HUES64 (cell line): ENCODE data around the gene ATXN7L3.
A peak's percentile ranks its signal among the peaks of the same experiment; 100 is the strongest.

ENCODE experiments used
- H3K27ac ChIP-seq: 2 replicates; pipeline ENCODE4 v1.7.0; 2013; ENCODE audit warnings: low read depth, low read length, inconsistent platforms
- H3K27me3 ChIP-seq: 2 replicates; pipeline ENCODE4 v1.6.1; 2013; ENCODE audit warnings: mild to moderate bottlenecking, low read length; ENCODE audit not compliant: insufficient read depth
- H3K36me3 ChIP-seq: 2 replicates; pipeline ENCODE4 v1.6.1; 2013; ENCODE audit warnings: mild to moderate bottlenecking, low read length; ENCODE audit not compliant: insufficient read depth
- H3K4me1 ChIP-seq: 2 replicates; pipeline ENCODE4 v1.6.1; 2013; ENCODE audit warnings: mild to moderate bottlenecking, low read length, moderate library complexity; ENCODE audit not compliant: insufficient read depth
- H3K4me3 ChIP-seq: 2 replicates; pipeline ENCODE4 v1.5.1; 2013; ENCODE audit warnings: mild to moderate bottlenecking, low read length, moderate library complexity
- H3K9ac ChIP-seq: 2 replicates; pipeline ENCODE4 v1.6.1; 2013; ENCODE audit warnings: mild to moderate bottlenecking, low read depth, low read length
- H3K9me3 ChIP-seq: 2 replicates; pipeline ENCODE4 v1.6.1; 2013; ENCODE audit warnings: low read depth, low read length; ENCODE audit not compliant: insufficient read depth
- WGBS: fragments of 150-250, 120-280 bp; methylation state at CpG from one replicate; pipeline ENCODE4 v1.1.7; 2013; ENCODE audit warnings: missing lambda C conversion rate; 5-methylcytosine and 5-hydroxymethylcytosine counted together

The ATXN7L3 gene

DNA sequence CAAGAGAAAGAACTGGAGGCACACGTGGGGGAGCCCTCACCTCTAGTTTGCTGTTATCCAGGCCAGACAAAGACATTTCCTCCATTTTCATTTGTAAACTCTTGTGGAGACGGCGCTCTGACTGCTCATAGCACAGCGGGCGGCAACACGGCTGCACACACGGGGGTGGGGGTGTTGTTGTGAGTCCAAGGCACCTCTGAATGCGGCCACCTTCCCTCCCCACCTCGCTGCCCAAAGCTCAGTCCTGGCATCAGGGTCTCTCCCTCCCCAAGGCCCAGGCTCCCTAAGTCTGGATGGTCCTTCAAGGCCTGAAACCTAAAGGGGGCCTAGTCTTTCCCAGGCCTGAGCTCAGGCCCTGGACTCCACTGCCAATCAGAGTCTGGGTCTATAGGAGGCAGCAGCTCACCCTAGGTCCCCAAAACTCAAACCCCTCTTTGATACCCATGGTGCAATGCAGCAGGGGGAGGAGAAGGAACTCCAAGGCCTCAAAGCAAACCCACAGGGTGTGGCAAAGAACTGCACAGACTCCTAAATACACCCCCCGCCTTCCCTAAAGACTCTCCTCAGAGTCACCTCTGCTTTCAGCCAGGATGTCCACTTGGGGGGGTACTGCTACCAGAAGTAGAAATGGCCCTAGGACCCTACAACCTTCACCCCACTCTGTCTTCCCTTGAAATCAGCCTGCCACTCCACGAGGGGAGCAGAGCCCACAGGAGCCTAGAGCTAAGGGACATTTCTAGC lies 1.5 kb downstream of the ATXN7L3 start:
- 94% methylated on average over 10 of the region's 11 CpGs for whole genome bisulfite sequencing
- peaks cover 9% of the 10 kb centered on the region for H3K4me1 ChIP-seq
- no peaks in the 10 kb centered on the region for H3K9me3 ChIP-seq
- H3K9ac ChIP-seq = peak overlapping the region; percentile 87
- peak overlapping the region; percentile 85 for H3K4me3 ChIP-seq
- peak overlapping the region; percentile 93; the same call in 1 of the 2 replicates for H3K27ac ChIP-seq
- peaks cover 47% of the 10 kb centered on the region for H3K36me3 ChIP-seq
- H3K27me3 ChIP-seq = no peaks in the 10 kb centered on the region

DNA sequence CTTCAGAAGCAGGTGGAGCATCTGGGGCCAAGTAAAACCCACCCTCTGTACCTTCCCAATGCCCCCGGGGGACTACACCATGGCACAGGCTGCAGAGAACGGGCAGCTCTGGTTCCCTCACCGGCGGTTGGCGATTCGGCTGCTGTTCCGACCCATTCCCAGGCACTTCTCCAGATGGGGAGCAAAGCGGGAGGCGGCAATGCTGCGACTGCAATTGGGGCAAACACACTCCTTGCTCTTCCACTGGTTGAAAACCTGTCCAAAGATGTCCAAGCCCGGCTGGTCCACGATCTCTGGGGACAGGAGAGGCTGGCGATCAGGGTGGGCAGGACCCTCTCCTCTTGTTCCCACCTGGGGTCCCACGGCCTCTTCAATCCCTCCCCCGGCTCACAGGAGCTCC lies 2.6 kb downstream of the ATXN7L3 start:
- Histone ChIP-seq H3K27ac (no peak overlapping the region), H3K4me3 (no peak overlapping the region), H3K9ac (no peak overlapping the region), H3K9me3 (no peaks in the 10 kb centered on the region), H3K4me1 (peaks cover 14% of the 10 kb centered on the region), H3K36me3 (peaks cover 48% of the 10 kb centered on the region), H3K27me3 (no peaks in the 10 kb centered on the region)
- 96% methylated on average over 15 of the region's 15 CpGs for WGBS

DNA sequence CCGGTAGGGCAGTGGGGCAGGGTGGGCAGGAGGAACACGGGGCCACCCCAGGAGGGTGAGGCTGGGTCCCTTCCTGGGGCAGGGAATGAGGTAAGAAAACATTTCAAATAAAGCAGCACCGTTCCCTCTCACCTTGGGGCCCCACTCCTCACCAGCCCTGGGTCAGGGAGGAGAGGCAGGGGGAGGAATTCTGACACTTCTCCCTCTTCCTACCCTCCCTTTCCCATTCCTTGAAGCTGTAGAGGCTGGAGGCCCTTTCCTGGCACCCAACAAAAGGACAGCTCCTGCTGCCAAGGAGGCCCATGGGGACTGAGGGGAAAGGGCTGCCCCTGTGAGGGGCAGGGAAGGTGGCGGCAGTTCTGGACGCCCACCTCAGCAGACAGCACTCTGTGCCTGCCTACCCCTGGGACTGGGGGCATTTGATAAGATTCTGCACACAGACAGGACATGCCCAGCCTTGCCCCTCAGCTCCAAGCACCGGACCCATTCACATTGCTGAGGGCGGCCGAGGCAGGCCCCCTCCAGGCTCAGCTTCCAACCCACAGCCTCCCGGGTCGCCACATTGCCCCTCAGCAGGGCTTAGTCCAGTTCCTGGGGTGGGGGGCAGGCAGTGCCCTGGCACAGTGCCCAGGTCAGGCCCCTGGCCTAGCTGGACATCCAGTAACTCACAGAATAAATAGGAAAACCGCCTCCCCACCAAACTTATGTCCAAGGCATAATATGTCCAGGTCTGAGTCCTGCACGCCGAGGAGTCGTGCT lies 6.2 kb downstream of the ATXN7L3 start:
- Histone ChIP-seq H3K27me3 (no peaks in the 10 kb centered on the region), H3K9me3 (no peaks in the 10 kb centered on the region), H3K27ac (0 out of 2 replicates have a peak overlapping the region, but pooled peaks have one; percentile 16), H3K4me1 (peaks cover 16% of the 10 kb centered on the region), H3K36me3 (peaks cover 62% of the 10 kb centered on the region), H3K4me3 (no peak overlapping the region), H3K9ac (no peak overlapping the region)
- 92% methylated on average over 13 of the region's 14 CpGs for whole genome bisulfite sequencing

DNA sequence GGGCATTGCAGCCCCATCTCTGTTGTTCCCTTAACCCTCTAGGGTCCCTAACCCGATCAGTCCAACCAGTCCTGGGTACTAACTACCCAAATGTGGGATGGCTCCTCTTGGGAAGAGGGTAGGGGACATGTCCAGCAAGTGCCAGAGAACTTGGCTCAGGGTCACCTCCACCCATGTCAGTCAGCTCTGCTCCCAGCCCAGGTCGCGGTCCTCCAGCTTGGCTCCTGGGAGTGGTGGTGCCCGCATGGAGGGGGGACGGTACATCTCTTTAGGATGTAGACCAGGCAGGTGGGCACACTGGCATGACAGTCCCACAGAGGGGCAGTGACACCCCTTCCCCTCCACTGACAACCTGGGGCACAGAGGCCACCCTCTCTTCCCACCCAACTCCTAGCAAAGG lies 6.9 kb downstream of the ATXN7L3 start:
- Histone ChIP-seq H3K9ac (no peak overlapping the region), H3K27ac (peak overlapping the region; percentile 34), H3K4me3 (no peak overlapping the region), H3K4me1 (peaks cover 14% of the 10 kb centered on the region), H3K36me3 (peaks cover 60% of the 10 kb centered on the region), H3K9me3 (no peaks in the 10 kb centered on the region), H3K27me3 (no peaks in the 10 kb centered on the region)
- 98% methylated on average over 5 of the region's 5 CpGs for WGBS

DNA sequence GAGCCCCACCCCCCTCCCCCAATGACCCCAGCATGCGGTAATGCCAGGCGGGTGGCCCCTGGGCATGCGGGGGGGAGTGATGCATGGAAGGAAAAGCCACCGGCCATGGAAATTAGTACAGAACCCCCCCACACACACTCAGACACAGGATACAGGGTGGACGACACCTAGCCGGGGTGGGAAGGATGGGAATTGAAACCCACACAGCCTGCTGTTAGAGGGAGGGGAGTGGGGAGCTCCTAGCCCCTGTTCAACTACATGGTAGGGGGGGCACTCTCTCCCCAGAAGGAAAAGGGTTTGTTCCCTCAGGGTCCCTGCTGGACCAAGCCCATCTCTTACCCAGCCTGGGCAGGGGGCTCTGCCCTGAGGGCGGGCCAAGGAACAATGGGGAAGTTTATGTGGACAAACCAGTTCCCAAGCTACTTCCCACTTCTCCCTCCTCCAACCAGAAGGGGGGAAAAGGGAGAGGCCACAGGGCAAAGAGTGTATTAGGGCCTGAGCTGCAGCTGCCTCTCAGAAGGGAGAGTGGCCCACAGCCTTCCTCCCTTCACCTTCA lies 7.7 kb downstream of the ATXN7L3 start:
- Histone ChIP-seq H3K27ac (peak overlapping the region; percentile 39), H3K4me1 (peaks cover 18% of the 10 kb centered on the region), H3K4me3 (no peak overlapping the region), H3K27me3 (no peaks in the 10 kb centered on the region), H3K9me3 (no peaks in the 10 kb centered on the region), H3K9ac (no peak overlapping the region), H3K36me3 (peaks cover 53% of the 10 kb centered on the region)
- WGBS = 100% methylated on average over 1 of the region's 7 CpGs

DNA sequence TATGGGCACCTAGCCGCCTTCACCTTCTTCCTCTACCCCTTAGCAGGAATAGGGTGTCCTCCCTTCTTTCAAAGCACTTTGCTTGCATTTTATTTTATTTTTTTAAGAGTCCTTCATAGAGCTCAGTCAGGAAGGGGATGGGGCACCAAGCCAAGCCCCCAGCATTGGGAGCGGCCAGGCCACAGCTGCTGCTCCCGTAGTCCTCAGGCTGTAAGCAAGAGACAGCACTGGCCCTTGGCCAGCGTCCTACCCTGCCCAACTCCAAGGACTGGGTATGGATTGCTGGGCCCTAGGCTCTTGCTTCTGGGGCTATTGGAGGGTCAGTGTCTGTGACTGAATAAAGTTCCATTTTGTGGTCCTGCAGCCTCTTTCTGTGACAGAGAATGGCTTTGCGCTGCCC lies 8.3 kb downstream of the ATXN7L3 start:
- no peaks in the 10 kb centered on the region for H3K27me3 ChIP-seq
- H3K9me3 ChIP-seq = no peaks in the 10 kb centered on the region
- no peak overlapping the region for H3K4me3 ChIP-seq
- peaks cover 18% of the 10 kb centered on the region for H3K4me1 ChIP-seq
- peaks cover 47% of the 10 kb centered on the region for H3K36me3 ChIP-seq
- 94% methylated on average over 5 of the region's 5 CpGs for WGBS
- H3K9ac ChIP-seq = no peak overlapping the region
- no peak overlapping the region; the same call in 1 of the 2 replicates for H3K27ac ChIP-seq

DNA sequence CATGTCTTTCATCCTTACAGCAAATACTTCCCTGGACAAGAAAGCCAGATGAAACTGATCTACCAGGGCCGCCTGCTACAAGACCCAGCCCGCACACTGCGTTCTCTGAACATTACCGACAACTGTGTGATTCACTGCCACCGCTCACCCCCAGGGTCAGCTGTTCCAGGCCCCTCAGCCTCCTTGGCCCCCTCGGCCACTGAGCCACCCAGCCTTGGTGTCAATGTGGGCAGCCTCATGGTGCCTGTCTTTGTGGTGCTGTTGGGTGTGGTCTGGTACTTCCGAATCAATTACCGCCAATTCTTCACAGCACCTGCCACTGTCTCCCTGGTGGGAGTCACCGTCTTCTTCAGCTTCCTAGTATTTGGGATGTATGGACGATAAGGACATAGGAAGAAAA lies 9.2 kb downstream of the ATXN7L3 start:
- H3K9ac ChIP-seq = no peak overlapping the region
- no peak overlapping the region for H3K4me3 ChIP-seq
- H3K36me3 ChIP-seq = peaks cover 39% of the 10 kb centered on the region
- no peaks in the 10 kb centered on the region for H3K27me3 ChIP-seq
- no peak overlapping the region; the same call in 1 of the 2 replicates for H3K27ac ChIP-seq
- 91% methylated on average over 10 of the region's 10 CpGs for WGBS
- peaks cover 20% of the 10 kb centered on the region for H3K4me1 ChIP-seq
- H3K9me3 ChIP-seq = no peaks in the 10 kb centered on the region

DNA sequence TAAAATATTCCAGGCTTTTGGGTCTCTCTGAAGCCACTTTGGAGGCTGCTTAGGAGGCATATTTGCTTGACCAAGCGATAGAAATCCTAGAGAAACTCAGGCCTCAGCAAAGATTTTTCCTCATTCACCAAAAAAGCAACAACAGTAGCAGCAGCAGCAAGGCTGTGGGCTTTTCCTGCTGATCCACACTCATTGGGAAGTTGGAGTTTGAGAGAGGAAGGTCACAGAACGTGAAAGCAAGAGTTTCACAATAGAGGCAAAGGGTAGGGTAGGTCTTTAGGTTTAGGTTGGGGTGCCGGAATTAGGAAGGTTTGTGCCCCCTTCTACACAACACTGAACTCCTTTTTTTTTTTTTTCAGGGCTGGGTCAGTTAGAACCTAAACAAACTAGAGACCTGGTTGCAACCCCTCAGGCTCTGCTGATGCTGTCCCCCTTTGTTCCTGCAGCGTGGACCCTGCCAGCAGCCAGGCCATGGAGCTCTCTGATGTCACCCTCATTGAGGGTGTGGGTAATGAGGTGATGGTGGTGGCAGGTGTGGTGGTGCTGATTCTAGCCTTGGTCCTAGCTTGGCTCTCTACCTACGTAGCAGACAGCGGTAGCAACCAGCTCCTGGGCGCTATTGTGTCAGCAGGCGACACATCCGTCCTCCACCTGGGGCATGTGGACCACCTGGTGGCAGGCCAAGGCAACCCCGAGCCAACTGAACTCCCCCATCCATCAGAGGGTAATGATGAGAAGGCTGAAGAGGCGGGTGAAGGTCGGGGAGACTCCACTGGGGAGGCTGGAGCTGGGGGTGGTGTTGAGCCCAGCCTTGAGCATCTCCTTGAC lies 10.9 kb downstream of the ATXN7L3 start:
- Histone ChIP-seq H3K4me3 (no peak overlapping the region), H3K36me3 (peaks cover 28% of the 10 kb centered on the region), H3K27me3 (no peaks in the 10 kb centered on the region), H3K9me3 (no peaks in the 10 kb centered on the region), H3K27ac (no peak overlapping the region), H3K4me1 (peaks cover 21% of the 10 kb centered on the region), H3K9ac (no peak overlapping the region)
- whole genome bisulfite sequencing = 94% methylated on average over 11 of the region's 12 CpGs

DNA sequence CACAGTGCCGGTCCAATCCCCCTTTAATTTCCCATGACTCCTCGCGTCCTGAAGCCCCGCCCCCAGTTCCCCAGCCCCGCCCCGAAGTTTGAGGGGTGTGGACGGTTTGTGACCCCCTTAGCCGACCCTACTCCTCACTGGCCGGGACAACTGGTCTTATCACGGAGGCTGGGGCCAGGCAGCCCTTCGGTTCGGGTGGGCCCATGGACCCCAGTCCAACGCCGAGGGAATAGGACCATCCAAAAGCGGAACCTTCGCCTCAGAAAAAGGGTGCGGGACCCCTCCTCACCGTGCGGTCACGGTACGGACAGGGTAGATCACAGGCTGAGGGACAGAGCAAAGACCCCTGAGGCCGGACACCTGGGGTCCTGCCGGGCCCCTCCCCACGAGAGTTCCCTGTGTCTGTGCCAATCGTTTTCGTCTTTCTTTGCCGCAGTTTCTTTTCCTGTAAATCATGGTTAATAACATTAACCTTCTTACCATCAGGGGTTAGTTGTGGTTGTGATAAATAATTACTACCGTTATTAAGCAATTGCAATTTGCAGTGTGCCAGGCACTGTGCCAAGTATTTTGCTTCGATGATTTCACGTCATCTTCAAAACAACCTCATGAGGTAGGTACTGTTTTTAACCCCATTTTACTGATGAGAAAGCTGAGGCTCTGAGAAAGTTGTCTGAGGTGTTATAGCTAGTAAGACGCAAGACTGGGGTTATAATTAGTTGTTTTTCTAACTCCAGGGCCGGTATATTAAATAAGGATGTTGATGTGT lies 12.4 kb downstream of the ATXN7L3 start:
- WGBS = 10% methylated on average over 31 of the region's 32 CpGs
- Histone ChIP-seq H3K4me3 (peak overlapping the region; percentile 93), H3K4me1 (peaks cover 16% of the 10 kb centered on the region), H3K9me3 (no peaks in the 10 kb centered on the region), H3K27me3 (no peaks in the 10 kb centered on the region), H3K36me3 (peaks cover 32% of the 10 kb centered on the region), H3K27ac (peak overlapping the region; percentile 92), H3K9ac (peak overlapping the region; percentile 78)
